HUES48 (cell line): Measurements from ENCODE around the gene ACTR1B.
"Not testable (repeated sequence)": the region's sequence is repeated elsewhere in the genome, so short reads cannot be mapped to it uniquely, and the experiment has no call there.

ENCODE experiments used
- H3K27ac ChIP-seq: one replicate; pipeline ENCODE4 v1.7.0; 2013; ENCODE audit warnings: low read depth, low read length, inconsistent platforms
- H3K27me3 ChIP-seq: 2 replicates; pipeline ENCODE4 v1.6.1; 2013; ENCODE audit warnings: mild to moderate bottlenecking, low read length; ENCODE audit not compliant: control insufficient read depth, insufficient read depth
- H3K36me3 ChIP-seq: 2 replicates; pipeline ENCODE4 v1.6.1; 2013; ENCODE audit warnings: low read length; ENCODE audit not compliant: control insufficient read depth, insufficient read depth
- H3K4me1 ChIP-seq: 2 replicates; pipeline ENCODE4 v1.6.1; 2013; ENCODE audit warnings: mild to moderate bottlenecking, low read length; ENCODE audit not compliant: control insufficient read depth, insufficient read depth
- H3K4me3 ChIP-seq: 2 replicates; pipeline ENCODE4 v1.5.1; 2013; ENCODE audit warnings: mild to moderate bottlenecking, low read depth, low read length
- H3K9ac ChIP-seq: 2 replicates; pipeline ENCODE4 v1.6.1; 2013; ENCODE audit warnings: mild to moderate bottlenecking, low read depth, low read length, moderate library complexity
- H3K9me3 ChIP-seq: 2 replicates; pipeline ENCODE4 v1.6.1; 2013; ENCODE audit warnings: low read length; ENCODE audit not compliant: control insufficient read depth, insufficient read depth

ACTR1B gene

GRCh38 chr2:97608745-97609144 lies 55.1 kb downstream of the ACTR1B start:
- H3K4me3 ChIP-seq, H3K36me3 ChIP-seq, H3K27me3 ChIP-seq, H3K9me3 ChIP-seq, H3K27ac ChIP-seq, H3K9ac ChIP-seq, H3K4me1 ChIP-seq: not testable (repeated sequence)
